ENCODE results near the gene USP40. TPM values are rescaled to one million over a fixed set of nuclear protein-coding genes. Genes with fewer than 3 reads are reported as not detected.

Gene USP40
- total and polyA plus RNA-seq, 10 of the 15 experiments (the other 5 are each of a cell fraction or from before 2014, with no cell fraction given): 3.4 to 20.8 (median 15.2) TPM

DNA sequence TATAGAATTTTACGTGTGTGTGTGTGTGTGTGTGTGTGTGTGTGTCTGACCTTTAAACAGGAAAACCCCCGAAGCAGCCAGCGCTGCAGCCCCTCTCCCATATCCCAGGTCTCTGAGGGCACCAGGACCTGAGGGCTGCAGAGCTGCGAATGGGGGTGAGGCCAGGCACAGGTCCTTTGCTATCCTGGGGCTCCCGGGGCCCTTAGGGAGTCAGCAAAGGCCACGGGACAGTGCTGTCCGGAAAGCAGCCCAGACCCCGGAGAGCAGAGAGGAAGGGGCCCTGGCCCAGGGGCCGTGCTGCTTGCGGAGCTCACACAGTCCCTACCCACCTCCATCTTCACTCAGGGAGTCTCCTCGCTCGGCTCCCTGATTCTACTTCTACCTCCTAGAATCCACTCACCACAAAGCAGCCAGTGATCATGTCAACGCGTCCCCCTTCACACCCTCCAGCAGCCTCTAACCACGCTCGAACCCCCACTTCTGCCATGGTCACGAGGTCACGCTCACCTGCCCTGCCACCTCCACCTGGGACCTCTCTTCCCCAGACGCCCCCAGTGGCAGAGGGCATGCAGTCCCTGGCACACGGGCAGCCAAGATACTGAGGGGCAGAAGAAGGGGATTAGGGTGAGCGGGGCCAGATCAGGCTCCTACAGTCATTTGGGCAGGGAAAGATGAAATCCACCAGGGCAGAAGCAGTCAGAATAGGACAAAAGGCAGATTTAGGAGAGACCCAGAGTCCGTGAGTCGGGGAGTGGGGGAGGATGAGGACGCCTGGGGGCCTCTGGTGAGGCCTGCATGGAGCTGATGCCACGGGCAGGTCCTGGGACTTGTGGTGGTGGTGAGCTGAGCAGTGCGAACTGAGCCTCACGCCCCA lies 86.7 kb downstream of the USP40 start:
- Histone ChIP-seq H3K27ac (ENCODE audit: control insufficient read depth, insufficient read depth) (no peak overlapping the region), H3K9me3 (replicated peaks; ENCODE audit: control insufficient read depth, insufficient read depth, low read length) (no peaks in the 10 kb centered on the region), H3K79me2 (ENCODE audit: control insufficient read depth, insufficient read depth, low read length) (no peaks in the 10 kb centered on the region), H2AFZ (ENCODE audit: control insufficient read depth, low read depth, low read length) (no peak overlapping the region), H3K36me3 (ENCODE audit: control insufficient read depth in 2 of 2, insufficient read depth in 2 of 2, low read length in 1 of 2) (peaks cover 2 to 3% of the 10 kb centered on the region in 2 experiments; a peak in 3 of 4 replicates), H3K4me3 (no peak overlapping the region), H3K9ac (ENCODE audit: control insufficient read depth, insufficient read depth, low read length) (no peak overlapping the region), H3K4me2 (ENCODE audit: control insufficient read depth, insufficient read depth) (no peak overlapping the region), H3K27me3 (replicated peaks in 1 of 2; ENCODE audit: control insufficient read depth in 2 of 2, insufficient read depth in 2 of 2, low read length in 1 of 2) (no peaks in the 10 kb centered on the region), H3K4me1 (ENCODE audit: control insufficient read depth, insufficient read depth, low read length) (no peaks in the 10 kb centered on the region), H4K20me1 (ENCODE audit: control insufficient read depth, insufficient read depth) (no peaks in the 10 kb centered on the region)
- POLR2A ChIA-PET: no interaction called here
- no peak; the same call in 2 of the 3 replicates for ATAC-seq
- CTCF ChIA-PET: no interaction called here
- BruUV-seq (replicated peaks): no TSS peak
- no peak for FAIRE-seq
- SMC1A ChIA-PET (ENCODE audit: uncharacterized antibody, unreplicated experiment): no interaction called here
- no peak for DNase-seq (ENCODE audit: low read depth, low spot score)
- WGBS (ENCODE audit: insufficient coverage, insufficient replicate concordance, low lambda C conversion rate, missing lambda C conversion rate): 86% methylated on average over 26 of the region's 27 CpGs
- in situ Hi-C loops (cut with MboI) (no loop called here), intact Hi-C loops (cut with micrococcal nuclease; ENCODE audit: unreplicated experiment) (loop anchor here (10.0 kb wide), 1 partner anchor 235 kb away; the partner anchor contains the start of genes UGT1A4 and UGT1A5)
- RAD21 ChIA-PET (ENCODE audit: unreplicated experiment): no interaction called here
- TF ChIP-seq BACH1 (IDR thresholded peaks at IDR 0.05; ENCODE audit: borderline replicate concordance): no peak
- TF ChIP-seq ZNF207 (IDR thresholded peaks at IDR 0.05; ENCODE audit: borderline replicate concordance): no peak
- TF ChIP-seq NR2C1 (IDR thresholded peaks at IDR 0.05): no peak
- no peak for TF ChIP-seq ZNF217 (IDR thresholded peaks at IDR 0.05)
- no peak for TF ChIP-seq IKZF2 (IDR thresholded peaks at IDR 0.05)
- no peak for TF ChIP-seq NFIC (IDR thresholded peaks at IDR 0.05; ENCODE audit: low read depth, low read length)
- no peak for TF ChIP-seq RFX5 (IDR thresholded peaks at IDR 0.05; ENCODE audit: low read depth, low read length)
- TF ChIP-seq POLR2A (IDR thresholded peaks at IDR 0.05; ENCODE audit: low read depth, low read length): no peak
- TF ChIP-seq, protein P1, sequence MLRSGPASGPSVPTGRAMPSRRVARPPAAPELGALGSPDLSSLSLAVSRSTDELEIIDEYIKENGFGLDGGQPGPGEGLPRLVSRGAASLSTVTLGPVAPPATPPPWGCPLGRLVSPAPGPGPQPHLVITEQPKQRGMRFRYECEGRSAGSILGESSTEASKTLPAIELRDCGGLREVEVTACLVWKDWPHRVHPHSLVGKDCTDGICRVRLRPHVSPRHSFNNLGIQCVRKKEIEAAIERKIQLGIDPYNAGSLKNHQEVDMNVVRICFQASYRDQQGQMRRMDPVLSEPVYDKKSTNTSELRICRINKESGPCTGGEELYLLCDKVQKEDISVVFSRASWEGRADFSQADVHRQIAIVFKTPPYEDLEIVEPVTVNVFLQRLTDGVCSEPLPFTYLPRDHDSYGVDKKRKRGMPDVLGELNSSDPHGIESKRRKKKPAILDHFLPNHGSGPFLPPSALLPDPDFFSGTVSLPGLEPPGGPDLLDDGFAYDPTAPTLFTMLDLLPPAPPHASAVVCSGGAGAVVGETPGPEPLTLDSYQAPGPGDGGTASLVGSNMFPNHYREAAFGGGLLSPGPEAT (IDR thresholded peaks at IDR 0.05; ENCODE audit: low read depth): no peak
- TF ChIP-seq, protein P2, sequence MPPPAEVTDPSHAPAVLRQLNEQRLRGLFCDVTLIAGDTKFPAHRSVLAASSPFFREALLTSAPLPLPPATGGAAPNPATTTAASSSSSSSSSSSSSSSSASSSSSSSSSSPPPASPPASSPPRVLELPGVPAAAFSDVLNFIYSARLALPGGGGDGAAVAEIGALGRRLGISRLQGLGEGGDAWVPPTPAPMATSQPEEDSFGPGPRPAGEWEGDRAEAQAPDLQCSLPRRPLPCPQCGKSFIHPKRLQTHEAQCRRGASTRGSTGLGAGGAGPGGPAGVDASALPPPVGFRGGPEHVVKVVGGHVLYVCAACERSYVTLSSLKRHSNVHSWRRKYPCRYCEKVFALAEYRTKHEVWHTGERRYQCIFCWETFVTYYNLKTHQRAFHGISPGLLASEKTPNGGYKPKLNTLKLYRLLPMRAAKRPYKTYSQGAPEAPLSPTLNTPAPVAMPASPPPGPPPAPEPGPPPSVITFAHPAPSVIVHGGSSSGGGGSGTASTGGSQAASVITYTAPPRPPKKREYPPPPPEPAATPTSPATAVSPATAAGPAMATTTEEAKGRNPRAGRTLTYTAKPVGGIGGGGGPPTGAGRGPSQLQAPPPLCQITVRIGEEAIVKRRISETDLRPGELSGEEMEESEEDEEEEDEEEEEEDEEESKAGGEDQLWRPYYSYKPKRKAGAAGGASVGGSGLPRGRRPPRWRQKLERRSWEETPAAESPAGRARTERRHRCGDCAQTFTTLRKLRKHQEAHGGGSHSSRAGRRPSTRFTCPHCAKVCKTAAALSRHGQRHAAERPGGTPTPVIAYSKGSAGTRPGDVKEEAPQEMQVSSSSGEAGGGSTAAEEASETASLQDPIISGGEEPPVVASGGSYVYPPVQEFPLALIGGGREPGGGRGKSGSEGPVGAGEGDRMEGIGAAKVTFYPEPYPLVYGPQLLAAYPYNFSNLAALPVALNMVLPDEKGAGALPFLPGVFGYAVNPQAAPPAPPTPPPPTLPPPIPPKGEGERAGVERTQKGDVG (CRISPR knock-in tag; IDR thresholded peaks at IDR 0.05): no peak
- TF ChIP-seq ZNF622 (IDR thresholded peaks at IDR 0.05): no peak
- no peak for TF ChIP-seq RB1 (IDR thresholded peaks at IDR 0.05; ENCODE audit: borderline replicate concordance)
- TF ChIP-seq RCOR1 (conservative IDR thresholded peaks at IDR 0.05; ENCODE audit: low read depth, low read length): no peak
- no peak for TF ChIP-seq BCL11A (IDR thresholded peaks at IDR 0.05; ENCODE audit: low read depth, low read length)
- TF ChIP-seq JUND (IDR thresholded peaks at IDR 0.05; ENCODE audit: low read depth, low read length): no peak
- no peak for TF ChIP-seq JUNB (IDR thresholded peaks at IDR 0.05)
- no peak for TF ChIP-seq GATAD2B (conservative IDR thresholded peaks at IDR 0.05; ENCODE audit: low read depth)
- TF ChIP-seq, protein P3, sequence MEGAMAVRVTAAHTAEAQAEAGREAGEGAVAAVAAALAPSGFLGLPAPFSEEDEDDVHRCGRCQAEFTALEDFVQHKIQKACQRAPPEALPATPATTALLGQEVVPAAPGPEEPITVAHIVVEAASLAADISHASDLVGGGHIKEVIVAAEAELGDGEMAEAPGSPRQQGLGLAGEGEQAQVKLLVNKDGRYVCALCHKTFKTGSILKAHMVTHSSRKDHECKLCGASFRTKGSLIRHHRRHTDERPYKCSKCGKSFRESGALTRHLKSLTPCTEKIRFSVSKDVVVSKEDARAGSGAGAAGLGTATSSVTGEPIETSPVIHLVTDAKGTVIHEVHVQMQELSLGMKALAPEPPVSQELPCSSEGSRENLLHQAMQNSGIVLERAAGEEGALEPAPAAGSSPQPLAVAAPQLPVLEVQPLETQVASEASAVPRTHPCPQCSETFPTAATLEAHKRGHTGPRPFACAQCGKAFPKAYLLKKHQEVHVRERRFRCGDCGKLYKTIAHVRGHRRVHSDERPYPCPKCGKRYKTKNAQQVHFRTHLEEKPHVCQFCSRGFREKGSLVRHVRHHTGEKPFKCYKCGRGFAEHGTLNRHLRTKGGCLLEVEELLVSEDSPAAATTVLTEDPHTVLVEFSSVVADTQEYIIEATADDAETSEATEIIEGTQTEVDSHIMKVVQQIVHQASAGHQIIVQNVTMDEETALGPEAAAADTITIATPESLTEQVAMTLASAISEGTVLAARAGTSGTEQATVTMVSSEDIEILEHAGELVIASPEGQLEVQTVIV (IDR thresholded peaks at IDR 0.05; ENCODE audit: borderline replicate concordance, partially characterized antibody): no peak

All from GM12878 (cell line).